Mesenchymal stem cell (in vitro differentiated cells and primary cell): ENCODE results near the gene UTS2R.

Experiments used
- DNase-seq: peaks from one replicate; pipeline ENCODE4 v3.0.0-alpha.2; 2013
- H2AFZ ChIP-seq: one replicate; pipeline ENCODE4 v1.6.1; 2013; ENCODE audit warnings: low read depth, mild to moderate bottlenecking, control low read depth, inconsistent platforms, low read length, moderate library complexity
- H2AK5ac ChIP-seq: 2 replicates; pipeline ENCODE4 v1.6.1; 2013; ENCODE audit warnings: low read length, moderate library complexity, mild to moderate bottlenecking, inconsistent platforms; ENCODE audit not compliant: severe bottlenecking
- H2BK120ac ChIP-seq: one replicate; pipeline ENCODE4 v1.6.1; 2013; ENCODE audit warnings: low read depth, mild to moderate bottlenecking, inconsistent platforms, low read length, moderate library complexity
- H2BK12ac ChIP-seq, 2 experiments: one replicate each; pipeline ENCODE4 v1.6.1; 2013; ENCODE audit warnings: inconsistent platforms in 2 of 2, low read length in 2 of 2, mild to moderate bottlenecking in 2 of 2, moderate library complexity in 2 of 2, control low read depth in 1 of 2
- H2BK15ac ChIP-seq: one replicate; pipeline ENCODE4 v1.6.1; 2013; ENCODE audit warnings: mild to moderate bottlenecking, low read depth, inconsistent platforms; ENCODE audit not compliant: poor library complexity, severe bottlenecking
- H2BK5ac ChIP-seq: 2 replicates; pipeline ENCODE4 v1.6.1; 2013; ENCODE audit warnings: low read depth, mild to moderate bottlenecking, low read length, control low read depth, inconsistent platforms; ENCODE audit not compliant: poor library complexity, severe bottlenecking
- H3K14ac ChIP-seq, 2 experiments: one replicate each; pipeline ENCODE4 v1.6.1; 2013; ENCODE audit warnings: inconsistent platforms in 2 of 2, low read length in 2 of 2, control low read depth in 1 of 2, mild to moderate bottlenecking in 1 of 2, moderate library complexity in 1 of 2
- H3K18ac ChIP-seq, 2 experiments: one replicate each; pipeline ENCODE4 v1.6.1; 2013; ENCODE audit warnings: inconsistent platforms in 2 of 2, low read length in 2 of 2, control low read depth in 1 of 2, low read depth in 1 of 2, mild to moderate bottlenecking in 1 of 2
- H3K23ac ChIP-seq, 2 experiments: one replicate each; pipeline ENCODE4 v1.6.1; 2013; ENCODE audit warnings: inconsistent platforms in 2 of 2, low read length in 2 of 2, mild to moderate bottlenecking in 2 of 2, moderate library complexity in 2 of 2, control low read depth in 1 of 2
- H3K27ac ChIP-seq: 2 replicates; pipeline ENCODE4 v1.5.1; 2013; ENCODE audit warnings: mild to moderate bottlenecking, moderate library complexity, low read length, control low read depth, inconsistent platforms; ENCODE audit not compliant: poor library complexity, severe bottlenecking
- H3K27me3 ChIP-seq, 2 experiments: 2 replicates each; pipeline versions ENCODE4 v1.6.1 to v1.7.0; 2013; ENCODE audit warnings: low read length in 2 of 2, mild to moderate bottlenecking in 2 of 2, moderate library complexity in 2 of 2, control low read depth in 1 of 2, inconsistent platforms in 1 of 2; ENCODE audit not compliant: control insufficient read depth in 1 of 2, insufficient read depth in 1 of 2
- H3K36me3 ChIP-seq, 2 experiments: 2 replicates each; pipeline versions ENCODE4 v1.6.1 to v1.7.0; 2013; ENCODE audit warnings: low read length in 2 of 2, control low read depth in 1 of 2, inconsistent platforms in 1 of 2, low read depth in 1 of 2, mild to moderate bottlenecking in 1 of 2; ENCODE audit not compliant: insufficient read depth in 2 of 2, control insufficient read depth in 1 of 2
- H3K4ac ChIP-seq, 2 experiments: one replicate each; pipeline ENCODE4 v1.6.1; 2013; ENCODE audit warnings: inconsistent platforms in 2 of 2, low read length in 2 of 2, mild to moderate bottlenecking in 2 of 2, moderate library complexity in 2 of 2, control low read depth in 1 of 2, low read depth in 1 of 2
- H3K4me1 ChIP-seq: 2 replicates; pipeline ENCODE4 v1.6.1; 2013; ENCODE audit warnings: low read depth, low read length, control low read depth; ENCODE audit not compliant: control insufficient read depth, insufficient read depth
- H3K4me2 ChIP-seq: 2 replicates; pipeline ENCODE4 v1.6.1; 2013; ENCODE audit warnings: low read length, mild to moderate bottlenecking, inconsistent platforms; ENCODE audit not compliant: poor library complexity, severe bottlenecking
- H3K4me3 ChIP-seq, 2 experiments: 2 replicates each; pipeline versions ENCODE4 v1.5.1 to v1.7.0; 2013; ENCODE audit warnings: low read length in 2 of 2, mild to moderate bottlenecking in 2 of 2, control low read depth in 1 of 2, low read depth in 1 of 2; ENCODE audit not compliant: insufficient read depth in 1 of 2
- H3K79me1 ChIP-seq: replicated peaks from 2 replicates; pipeline ENCODE4 v1.6.1; 2013; ENCODE audit warnings: mild to moderate bottlenecking, control low read depth, low read length, inconsistent platforms; ENCODE audit not compliant: poor library complexity, severe bottlenecking
- H3K9ac ChIP-seq: 2 replicates; pipeline ENCODE4 v1.7.0; 2013; ENCODE audit warnings: mild to moderate bottlenecking, low read length, moderate library complexity
- H3K9me3 ChIP-seq: 2 replicates; pipeline ENCODE4 v1.7.0; 2013; ENCODE audit warnings: mild to moderate bottlenecking, low read length; ENCODE audit not compliant: control insufficient read depth
- H4K8ac ChIP-seq: one replicate; pipeline ENCODE4 v1.6.1; 2013; ENCODE audit warnings: inconsistent platforms, mild to moderate bottlenecking, low read length, moderate library complexity
- H4K91ac ChIP-seq: one replicate; pipeline ENCODE4 v1.6.1; 2013; ENCODE audit warnings: mild to moderate bottlenecking, low read length, inconsistent platforms
- WGBS: methylation state at CpG from one replicate; pipeline ENCODE4 v1.1.7; 2013; ENCODE audit warnings: mixed read lengths; 5-methylcytosine and 5-hydroxymethylcytosine counted together

Gene UTS2R

DNA sequence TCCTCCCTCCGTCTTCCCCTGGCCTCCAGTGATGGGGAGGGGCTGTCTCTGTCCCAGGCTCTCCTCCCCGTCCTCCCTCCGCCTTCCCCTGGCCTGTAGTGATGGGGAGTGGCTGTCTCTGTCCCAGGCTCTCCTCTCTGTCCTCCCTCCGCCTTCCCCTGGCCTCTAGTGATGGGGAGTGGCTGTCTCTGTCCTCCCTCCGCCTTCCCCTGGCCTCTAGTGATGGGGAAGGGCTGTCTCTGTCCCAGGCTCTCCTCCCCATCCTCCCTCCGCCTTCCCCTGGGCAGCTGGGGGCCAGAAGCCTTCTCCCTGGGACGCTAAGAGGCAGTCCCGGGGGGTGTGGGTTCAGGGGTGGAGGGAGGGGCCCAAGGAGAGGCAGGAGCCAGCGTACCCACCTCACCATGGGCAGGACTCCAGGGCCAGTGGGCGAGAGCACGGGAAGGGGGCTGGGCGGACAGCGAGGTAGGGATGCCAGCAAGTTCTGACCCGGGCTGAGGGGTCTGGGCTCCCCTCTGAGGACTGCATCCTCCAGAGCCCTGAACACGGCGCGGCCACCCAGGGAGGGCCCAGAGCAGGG lies 14.8 kb downstream of the UTS2R start:
- Histone ChIP-seq H3K79me1 (no peaks in the 10 kb centered on the region), H3K9me3 (no peaks in the 10 kb centered on the region), H4K91ac (no peak overlapping the region), H2AFZ (no peak overlapping the region), H3K4me1 (peaks cover 21% of the 10 kb centered on the region), H3K9ac (no peak overlapping the region), H3K4me2 (no peak overlapping the region), H2BK12ac (no peak overlapping the region), H3K18ac (no peak overlapping the region), H2BK15ac (no peak overlapping the region), H2BK5ac (no peak overlapping the region), H3K4me3 (no peak overlapping the region), H4K8ac (no peak overlapping the region), H3K14ac (no peak overlapping the region), H3K27ac (no peak overlapping the region), H2BK120ac (no peak overlapping the region), H3K27me3 (peaks cover 20 to 32% of the 10 kb centered on the region in 2 experiments), H3K4ac (no peak overlapping the region), H3K23ac (no peak overlapping the region), H3K36me3 (peaks cover 0 to 5% of the 10 kb centered on the region in 2 experiments), H2AK5ac (no peak overlapping the region)
- DNase-seq = no peak
- 70% methylated on average over 13 of the region's 17 CpGs for WGBS

DNA sequence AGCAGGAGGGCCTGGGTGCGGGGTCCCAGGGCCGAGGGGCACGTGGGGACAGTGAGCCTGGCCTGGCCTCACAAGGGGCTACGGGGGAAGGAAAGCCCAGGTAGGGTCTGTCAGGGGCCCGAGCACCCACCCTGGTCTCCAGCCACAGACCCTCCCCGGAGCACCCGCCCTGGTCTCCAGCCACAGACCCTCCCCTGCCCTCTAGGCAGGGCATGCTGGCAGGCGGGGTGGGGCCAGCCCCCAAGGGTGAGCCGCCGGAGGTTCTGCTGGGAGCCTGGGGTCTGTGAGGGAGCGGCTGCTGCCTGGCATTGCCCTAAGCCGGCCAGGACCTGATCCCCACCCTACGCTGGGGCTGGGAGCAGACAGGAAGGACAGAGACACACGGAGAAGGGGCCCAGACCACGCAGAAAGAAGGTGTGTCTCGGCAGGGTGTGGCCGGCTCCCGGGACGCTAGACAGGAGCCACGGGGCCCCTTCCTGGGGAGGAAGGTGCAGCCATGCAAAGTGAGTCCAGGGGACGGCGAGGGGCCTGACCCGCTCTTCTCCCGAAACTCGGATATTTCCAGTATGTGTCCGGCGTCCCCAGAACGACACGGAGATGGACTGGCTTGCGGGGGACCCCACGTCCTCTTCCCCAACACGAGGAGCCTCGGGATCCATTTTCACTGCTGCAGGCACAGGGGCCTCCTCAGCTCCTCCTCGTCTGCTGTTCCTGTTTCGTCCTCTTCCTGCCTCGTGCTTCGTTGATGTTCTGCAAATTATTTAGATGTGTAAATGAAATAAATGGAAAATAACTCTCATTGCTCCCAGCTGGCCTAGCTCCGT lies 15.5 kb downstream of the UTS2R start:
- no peak overlapping the region for H2BK12ac ChIP-seq
- H3K4me1 ChIP-seq = peaks cover 21% of the 10 kb centered on the region
- H2AK5ac ChIP-seq = no peak overlapping the region
- H3K18ac ChIP-seq = no peak overlapping the region
- H4K8ac ChIP-seq = no peak overlapping the region
- no peak overlapping the region for H3K4me3 ChIP-seq
- H2BK5ac ChIP-seq = no peak overlapping the region
- peaks cover 3 to 12% of the 10 kb centered on the region in 2 experiments for H3K36me3 ChIP-seq
- no peak overlapping the region for H3K23ac ChIP-seq
- H3K79me1 ChIP-seq = no peaks in the 10 kb centered on the region
- H3K27me3 ChIP-seq = peaks cover 20 to 32% of the 10 kb centered on the region in 2 experiments
- H3K27ac ChIP-seq = no peak overlapping the region
- H3K14ac ChIP-seq = no peak overlapping the region
- H2BK15ac ChIP-seq = no peak overlapping the region
- no peak overlapping the region for H4K91ac ChIP-seq
- no peak for DNase-seq
- 80% methylated on average over 37 of the region's 38 CpGs for WGBS
- H3K4me2 ChIP-seq = no peak overlapping the region
- no peak overlapping the region for H2BK120ac ChIP-seq
- H2AFZ ChIP-seq = no peak overlapping the region
- H3K9me3 ChIP-seq = no peaks in the 10 kb centered on the region
- H3K9ac ChIP-seq = no peak overlapping the region
- no peak overlapping the region for H3K4ac ChIP-seq

DNA sequence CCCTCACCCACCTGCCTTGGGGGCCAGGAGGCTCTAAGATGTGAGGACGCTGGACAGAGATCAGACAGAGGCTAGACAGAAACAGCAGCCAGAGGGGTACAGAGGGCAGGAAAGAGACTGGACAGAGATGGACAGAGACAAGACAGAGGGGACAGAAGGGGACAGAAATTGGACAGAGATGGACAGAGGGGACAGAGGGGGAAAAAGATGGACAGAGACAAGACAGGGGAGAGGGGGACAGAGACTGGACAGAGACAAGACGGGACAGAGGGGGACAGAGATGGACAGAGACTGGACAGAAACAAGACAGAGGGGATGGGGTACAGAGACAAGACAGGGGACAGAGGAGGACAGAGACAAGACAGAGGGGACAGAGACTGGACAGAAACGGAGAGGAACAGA lies 16.1 kb downstream of the UTS2R start:
- Histone ChIP-seq H3K14ac (no peak overlapping the region), H3K9me3 (no peaks in the 10 kb centered on the region), H3K79me1 (no peaks in the 10 kb centered on the region), H3K36me3 (peaks cover 8 to 14% of the 10 kb centered on the region in 2 experiments), H2AK5ac (no peak overlapping the region), H2BK15ac (no peak overlapping the region), H3K18ac (no peak overlapping the region), H3K9ac (no peak overlapping the region), H2BK5ac (no peak overlapping the region), H3K23ac (no peak overlapping the region), H3K4me2 (no peak overlapping the region), H4K91ac (no peak overlapping the region), H4K8ac (no peak overlapping the region), H2BK120ac (no peak overlapping the region), H3K27ac (no peak overlapping the region), H3K4ac (no peak overlapping the region), H2AFZ (no peak overlapping the region), H2BK12ac (no peak overlapping the region), H3K27me3 (peaks cover 20 to 32% of the 10 kb centered on the region in 2 experiments), H3K4me1 (peaks cover 21% of the 10 kb centered on the region), H3K4me3 (no peak overlapping the region)
- 77% methylated on average over 3 of the region's 3 CpGs for WGBS
- no peak for DNase-seq

DNA sequence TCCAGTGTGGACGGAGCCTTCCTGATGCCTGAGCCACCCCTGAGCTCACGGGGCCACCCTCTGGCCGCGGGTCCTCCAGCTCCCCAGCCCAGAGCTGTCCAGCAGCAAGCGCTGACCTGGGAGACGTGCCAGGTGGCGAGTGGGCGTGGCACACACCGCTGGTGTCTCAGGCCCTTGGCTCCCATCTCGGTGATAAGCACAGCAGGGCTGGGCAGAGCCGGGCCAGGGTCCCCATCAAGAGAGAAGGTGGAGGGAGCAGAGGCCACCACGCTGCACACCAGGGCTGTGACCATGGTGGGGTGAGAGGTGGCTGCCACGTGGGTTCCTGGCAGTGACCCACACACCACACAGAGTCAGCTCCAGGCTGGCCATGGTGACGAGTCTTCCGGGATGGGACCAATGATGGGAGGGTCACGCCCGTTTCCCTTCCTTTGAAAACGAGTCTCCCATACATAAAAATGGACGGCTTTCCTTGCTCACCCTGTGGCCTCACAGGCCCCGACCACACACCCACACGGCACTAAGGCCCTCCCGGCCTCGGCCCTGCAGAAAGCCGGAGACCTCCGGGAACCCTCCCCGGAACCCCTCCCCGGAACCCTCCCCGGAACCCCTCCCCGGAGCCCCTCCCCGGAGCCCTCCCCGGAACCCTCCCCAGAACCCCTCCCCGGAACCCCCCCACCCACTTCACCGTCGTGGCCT lies 16.8 kb downstream of the UTS2R start:
- H2AFZ ChIP-seq = no peak overlapping the region
- H2BK5ac ChIP-seq = no peak overlapping the region
- WGBS = 86% methylated on average over 28 of the region's 34 CpGs
- no peak overlapping the region for H4K91ac ChIP-seq
- no peak overlapping the region for H3K4ac ChIP-seq
- no peak overlapping the region for H3K18ac ChIP-seq
- H3K23ac ChIP-seq = peak overlapping the region in 1 of 2 experiments; percentile 80
- H3K27me3 ChIP-seq = peaks cover 20 to 32% of the 10 kb centered on the region in 2 experiments
- H4K8ac ChIP-seq = peak overlapping the region; percentile 7
- H3K79me1 ChIP-seq = no peaks in the 10 kb centered on the region
- no peak for DNase-seq
- H3K4me3 ChIP-seq = no peak overlapping the region
- H3K4me2 ChIP-seq = no peak overlapping the region
- H2BK12ac ChIP-seq = no peak overlapping the region
- H3K9me3 ChIP-seq = no peaks in the 10 kb centered on the region
- no peak overlapping the region for H2BK120ac ChIP-seq
- no peak overlapping the region for H3K9ac ChIP-seq
- H3K4me1 ChIP-seq = peaks cover 21% of the 10 kb centered on the region
- H3K27ac ChIP-seq = no peak overlapping the region
- H2BK15ac ChIP-seq = no peak overlapping the region
- no peak overlapping the region for H3K14ac ChIP-seq
- H3K36me3 ChIP-seq = peaks cover 13 to 20% of the 10 kb centered on the region in 2 experiments
- no peak overlapping the region for H2AK5ac ChIP-seq
